HG03280 (cell line): ENCODE results near the gene FUT6.
A peak's percentile ranks its signal among the peaks of the same experiment; 100 is the strongest.

Source experiments
- ATAC-seq: cut with Tn5 transposase; IDR thresholded peaks from one replicate; pipeline ENCODE4 v1.9.1; 2021; ENCODE audit warnings: mild to moderate bottlenecking, moderate library complexity; ENCODE audit not compliant: unreplicated experiment

Gene FUT6

DNA sequence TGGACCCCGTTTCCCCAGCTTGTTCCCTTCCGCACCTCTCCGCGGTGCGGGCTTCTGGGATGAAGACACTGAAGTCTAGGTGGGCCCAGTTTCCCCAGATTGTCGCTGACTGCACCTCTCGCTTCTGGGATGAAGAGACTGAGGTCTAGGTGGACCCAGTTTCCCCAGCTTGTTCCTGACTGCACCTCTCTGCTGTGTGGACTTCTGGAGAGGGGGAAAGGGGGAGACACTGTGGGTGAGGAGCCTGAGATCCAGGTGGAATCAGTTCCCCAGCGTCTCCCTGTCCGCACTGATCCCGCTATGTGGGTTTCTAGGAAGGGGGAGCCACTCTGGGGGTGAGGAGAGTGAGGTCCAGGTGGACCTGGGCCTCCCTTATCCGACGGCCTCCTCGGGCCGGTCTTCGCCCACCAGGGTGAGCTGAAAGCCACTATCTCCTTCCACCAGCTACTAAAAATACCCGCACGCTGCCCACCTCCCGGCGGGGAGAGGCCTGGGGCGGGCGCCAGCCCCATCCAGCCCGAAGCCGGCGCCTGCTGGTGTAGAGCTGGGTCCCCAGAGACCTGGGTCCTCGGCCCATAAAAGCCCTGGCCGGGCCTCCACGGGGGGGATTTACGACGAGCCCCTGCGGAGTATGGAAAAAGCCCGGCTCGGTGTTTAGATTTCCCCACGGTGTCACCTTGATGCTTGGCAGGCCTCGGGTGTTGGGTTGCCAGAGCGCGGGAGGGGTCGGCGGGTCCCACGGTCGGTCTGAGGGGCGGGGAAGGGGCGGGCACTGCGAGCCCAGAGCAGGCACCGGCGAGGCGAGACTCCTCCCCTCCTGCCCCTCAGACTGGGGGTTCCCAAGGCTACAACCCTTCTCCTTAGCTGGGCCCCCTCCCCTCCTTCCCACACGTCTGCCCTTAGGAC is 10.6 kb downstream of the FUT6 start:
- no peak for ATAC-seq

DNA sequence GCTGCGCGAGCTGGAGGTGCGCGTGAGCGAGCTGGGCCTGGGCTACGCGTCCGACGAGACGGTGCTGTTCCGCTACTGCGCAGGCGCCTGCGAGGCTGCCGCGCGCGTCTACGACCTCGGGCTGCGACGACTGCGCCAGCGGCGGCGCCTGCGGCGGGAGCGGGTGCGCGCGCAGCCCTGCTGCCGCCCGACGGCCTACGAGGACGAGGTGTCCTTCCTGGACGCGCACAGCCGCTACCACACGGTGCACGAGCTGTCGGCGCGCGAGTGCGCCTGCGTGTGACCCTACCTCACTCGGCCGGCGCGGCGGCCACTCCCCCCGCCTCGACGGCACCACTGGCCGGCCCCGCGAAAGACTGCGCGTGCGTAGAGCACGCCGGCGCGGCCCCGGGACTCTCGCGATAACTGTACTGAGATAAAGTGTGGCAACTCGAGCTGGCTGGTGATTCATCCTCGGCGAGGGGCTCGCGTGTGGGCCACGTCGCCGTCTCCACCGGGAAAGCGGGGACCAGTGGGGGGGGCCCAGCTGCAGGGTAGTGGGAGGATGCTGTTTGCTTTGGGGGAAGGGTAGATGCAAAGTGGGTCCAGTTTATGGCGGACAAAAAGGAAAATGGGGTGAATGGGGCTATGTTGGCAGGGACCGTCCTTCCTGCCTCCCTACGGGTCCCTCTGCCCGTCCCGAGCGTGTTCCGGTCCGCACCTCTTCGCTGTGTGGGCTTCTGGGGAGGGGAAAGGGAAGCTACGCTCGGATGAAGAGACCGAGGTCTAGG is 11.4 kb downstream of the FUT6 start:
- ATAC-seq, result peak; percentile 71

DNA sequence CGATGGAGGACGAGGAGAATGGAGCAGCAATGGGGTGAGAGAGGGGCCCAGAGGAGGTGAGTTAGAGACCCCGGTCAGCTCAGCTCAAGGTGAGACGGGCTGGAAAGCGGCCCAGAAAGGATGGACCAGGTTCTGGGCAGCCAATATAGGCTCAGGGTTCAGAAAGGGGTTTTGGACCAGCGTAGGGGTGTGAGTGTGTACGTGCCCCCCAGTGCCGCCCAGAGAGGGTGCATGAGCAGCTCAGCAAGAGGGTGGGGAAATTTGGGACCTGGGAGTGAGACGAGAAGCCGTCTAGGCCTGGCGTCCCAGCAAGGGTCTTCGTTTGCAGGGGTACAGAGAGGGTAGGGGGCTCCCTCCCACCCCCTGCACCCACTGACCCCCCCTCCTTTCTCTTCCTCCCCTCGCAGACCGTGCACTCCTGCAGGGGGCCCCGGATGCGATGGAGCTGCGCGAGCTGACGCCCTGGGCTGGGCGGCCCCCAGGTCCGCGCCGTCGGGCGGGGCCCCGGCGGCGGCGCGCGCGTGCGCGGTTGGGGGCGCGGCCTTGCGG is 12.1 kb downstream of the FUT6 start:
- ATAC-seq, result no peak

DNA sequence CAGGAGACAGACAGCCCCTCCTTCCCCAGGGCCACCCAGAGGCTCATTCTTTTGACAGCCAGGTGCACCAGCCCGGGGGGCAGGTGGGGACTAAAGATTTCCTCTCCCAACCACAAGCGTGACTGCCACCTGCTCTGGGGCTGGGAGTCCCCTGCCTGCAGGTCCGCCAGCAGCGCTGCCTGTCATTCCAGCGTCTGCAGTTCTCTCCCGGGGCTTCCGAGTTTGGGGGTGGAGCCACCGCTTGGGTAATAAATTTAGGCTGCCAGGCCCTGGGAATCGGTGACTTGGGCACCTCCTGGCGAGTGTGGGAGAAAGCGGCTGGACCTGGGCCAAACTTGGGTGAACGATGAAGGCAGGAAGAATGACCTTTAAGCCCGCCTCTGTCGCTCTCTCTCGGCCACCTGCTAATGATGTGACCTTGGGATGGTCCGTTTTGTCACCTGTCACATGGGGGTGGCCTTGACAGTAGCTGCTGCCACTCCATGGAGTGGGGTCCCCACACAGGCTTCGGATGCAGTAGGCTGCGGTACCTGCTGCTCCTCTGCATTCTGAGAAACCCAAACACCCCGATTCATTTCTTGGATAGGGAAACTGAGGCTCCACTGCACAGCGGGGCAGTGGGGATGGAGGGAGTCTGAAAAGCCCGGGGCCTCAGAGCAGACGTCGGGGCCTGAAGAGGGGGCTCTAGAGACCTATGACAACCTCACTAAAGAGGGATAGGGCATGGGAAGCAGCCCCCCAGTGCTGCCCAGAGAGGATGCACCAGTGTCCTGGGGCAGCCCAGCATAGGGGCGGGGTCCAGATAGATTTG is 12.8 kb downstream of the FUT6 start:
- no peak for ATAC-seq

DNA sequence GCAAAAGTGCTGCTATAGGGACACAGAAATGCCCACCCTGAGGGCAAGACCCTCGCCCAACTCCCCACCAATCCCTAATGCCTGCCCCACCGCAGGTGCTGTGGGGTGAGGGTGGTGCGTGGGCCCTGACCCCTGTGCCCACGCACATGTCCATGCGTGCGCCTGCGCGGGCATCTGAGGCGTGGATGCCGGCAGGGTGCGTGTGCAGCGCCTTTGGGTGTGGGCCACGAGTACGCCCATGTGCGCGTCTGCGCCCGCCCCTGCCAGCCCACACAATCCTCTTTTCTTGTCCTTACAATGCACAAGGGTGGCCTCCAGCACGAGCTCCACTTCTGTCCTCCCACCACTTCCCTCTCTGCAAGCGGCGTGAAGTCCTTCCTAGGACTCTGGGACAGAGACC is 14.3 kb downstream of the FUT6 start:
- ATAC-seq, result no peak

DNA sequence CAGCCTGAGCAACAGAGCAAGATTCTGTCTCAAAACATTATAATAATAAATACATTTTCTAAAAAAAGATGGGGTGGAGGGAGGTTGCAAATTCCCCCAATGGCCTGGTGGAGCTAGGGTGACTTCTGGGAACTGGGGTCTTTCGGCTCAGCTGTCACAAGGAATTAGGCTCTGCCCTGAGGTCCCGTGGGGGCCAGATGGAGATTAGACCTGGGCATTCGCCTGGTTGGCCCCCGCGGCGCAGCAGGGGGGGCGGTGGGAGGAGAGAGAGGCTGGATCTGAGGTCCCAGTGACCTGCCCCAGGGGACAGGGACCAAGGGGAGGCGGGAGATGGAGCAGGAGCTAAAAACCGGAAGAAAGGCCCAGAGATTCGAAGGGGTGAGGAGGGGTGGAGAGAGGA is 14.8 kb downstream of the FUT6 start:
- ATAC-seq, result no peak

DNA sequence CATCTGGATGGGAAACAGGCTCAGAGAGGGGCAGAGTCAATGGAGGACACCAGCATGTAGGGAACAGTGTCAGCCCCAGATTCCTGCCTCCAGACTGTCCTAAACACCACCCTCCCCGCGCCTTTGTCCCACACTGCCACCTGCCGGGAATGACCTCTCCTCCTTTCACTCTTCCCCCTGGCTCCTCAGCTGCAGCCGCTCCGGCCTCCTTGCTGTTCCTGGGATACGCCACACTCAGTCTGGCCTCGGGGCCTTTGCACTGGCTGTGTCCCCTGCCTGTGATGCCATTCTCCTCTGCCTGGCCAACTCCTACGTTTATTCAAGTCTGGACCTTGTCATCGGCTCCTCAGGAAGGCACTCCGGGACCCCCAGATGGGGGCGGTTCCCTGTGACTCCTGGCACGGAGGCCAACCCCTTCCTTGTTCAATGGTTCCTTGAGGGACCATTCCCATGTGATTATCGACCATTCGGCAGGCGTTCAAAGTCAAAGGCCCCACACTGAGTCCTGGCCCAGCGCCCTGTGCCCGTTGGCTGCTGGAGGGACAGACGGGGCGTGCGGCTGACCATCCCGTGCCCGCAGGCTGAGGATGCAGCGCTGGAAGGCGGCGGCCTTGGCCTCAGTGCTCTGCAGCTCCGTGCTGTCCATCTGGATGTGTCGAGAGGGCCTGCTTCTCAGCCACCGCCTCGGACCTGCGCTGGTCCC is 15.8 kb downstream of the FUT6 start:
- ATAC-seq, result no peak

DNA sequence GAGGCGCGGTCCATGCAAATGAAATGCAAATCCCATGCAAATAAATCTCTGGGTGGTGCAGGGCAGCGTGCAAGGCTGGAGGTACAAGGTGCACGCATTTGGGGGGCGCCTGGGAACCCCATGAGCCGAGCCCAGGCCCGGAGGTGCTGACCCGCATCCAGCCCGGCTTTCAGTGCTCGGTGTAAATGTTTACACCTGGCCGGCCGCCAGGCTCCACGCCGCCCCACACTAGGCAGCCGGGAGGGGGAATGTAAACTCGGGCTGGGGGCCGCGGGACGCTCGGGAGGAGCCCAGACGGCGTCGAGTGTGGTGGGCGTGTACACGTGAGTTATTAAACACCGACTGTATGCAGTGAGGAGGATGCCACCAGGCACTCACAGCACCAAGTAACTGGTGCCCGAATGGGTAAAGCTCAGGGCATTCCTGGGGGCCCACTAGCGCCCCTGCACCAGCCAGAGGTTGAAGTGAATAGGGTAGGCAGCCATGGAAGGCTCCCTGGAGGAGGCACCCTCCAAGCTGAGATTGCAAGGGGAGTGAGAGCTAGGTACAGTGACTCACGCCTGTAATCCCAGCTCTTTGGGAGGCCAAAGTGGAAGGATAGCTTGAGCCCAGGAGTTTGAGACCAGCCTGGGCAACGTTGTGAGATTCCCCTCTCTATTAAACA is 17.2 kb downstream of the FUT6 start:
- no peak for ATAC-seq

DNA sequence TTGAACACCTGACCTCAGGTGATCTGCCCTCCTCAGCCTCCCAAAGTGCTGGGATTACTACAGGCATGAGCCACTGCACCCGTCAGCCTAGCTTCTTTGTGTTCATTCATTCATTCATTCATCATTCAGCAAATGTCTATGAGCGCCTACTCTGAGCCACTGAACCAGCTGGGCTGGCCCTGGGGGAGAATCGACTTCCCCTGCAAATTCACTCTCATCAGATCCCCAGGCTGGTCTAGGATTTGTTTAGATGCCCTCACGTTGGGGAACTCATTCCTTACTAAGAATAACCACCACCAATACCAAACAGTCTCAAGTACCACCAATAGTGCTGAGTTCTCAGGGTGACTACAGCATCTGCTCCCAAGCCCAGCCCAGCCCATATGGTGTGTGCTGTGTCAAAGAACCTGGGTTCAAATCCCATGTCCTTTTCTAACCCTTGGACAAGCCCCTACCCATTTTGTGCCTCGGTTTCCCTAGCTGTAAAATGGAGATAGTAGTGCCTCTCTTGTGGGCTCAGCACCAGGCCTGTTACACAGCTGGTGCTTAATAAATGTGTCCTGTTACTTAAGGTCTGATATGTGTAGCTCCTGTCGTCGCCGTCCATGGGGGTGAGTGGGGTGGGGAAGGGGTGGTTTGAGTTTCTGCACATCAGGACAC is 17.9 kb downstream of the FUT6 start:
- no peak for ATAC-seq

DNA sequence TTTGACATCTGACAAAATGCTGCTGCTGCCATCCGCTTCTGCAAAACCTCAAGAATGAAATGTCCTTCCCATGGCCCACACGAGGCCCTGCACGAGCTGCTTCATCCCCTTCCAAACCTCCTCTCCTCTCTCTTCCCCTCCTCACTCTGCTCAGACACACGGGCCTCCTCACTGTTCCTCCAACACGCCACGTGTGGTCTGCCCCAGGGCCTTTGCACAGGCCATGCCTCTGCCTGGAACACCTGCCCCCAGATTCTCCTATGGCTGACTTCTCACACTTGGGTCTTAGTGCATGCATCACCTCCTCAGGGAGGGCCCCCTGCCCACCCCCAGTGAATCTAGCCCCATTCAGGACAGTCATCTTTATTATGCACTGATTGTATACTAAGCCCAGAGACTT is 18.7 kb downstream of the FUT6 start:
- ATAC-seq, result no peak

DNA sequence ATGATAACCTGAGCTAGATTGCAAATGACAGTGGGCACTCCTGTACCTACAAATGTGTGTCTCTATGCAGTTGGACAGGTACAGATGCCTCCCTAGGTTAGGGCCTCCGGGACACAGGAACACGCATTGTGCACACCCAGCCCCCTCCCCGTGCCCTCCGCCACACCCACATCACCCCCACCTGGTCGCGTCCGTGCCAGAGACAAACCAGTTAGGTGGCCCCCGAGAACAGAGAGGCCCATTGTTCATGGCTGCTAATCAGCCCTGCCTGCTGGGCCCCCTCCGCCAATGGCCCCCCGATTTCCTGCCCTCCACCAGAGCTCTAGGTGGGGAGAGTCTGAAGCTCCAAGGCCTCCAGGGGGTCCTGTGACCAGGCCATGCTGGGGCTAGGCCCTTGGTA is 20.9 kb downstream of the FUT6 start:
- ATAC-seq, result no peak

DNA sequence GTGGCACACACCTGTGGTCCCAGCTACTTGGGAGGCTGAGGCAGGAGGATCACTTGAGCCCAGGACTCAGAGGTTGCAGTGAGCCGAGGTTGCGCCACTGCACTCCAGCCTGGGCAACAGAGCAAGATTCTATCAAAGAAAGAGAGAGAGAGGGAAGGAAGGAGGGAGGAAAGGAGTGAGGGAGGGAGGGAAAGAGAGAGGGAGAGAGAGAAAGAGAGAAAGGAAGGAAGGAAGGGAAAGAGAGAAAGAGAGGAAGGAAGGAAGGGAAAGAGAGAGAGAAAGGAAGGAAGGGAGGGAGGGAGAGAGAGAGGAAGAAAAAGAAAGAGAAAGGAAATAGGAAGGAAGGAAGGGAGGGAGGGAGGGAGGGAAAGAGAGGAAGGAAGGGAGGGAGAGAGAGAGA is 22.3 kb downstream of the FUT6 start:
- no peak for ATAC-seq

DNA sequence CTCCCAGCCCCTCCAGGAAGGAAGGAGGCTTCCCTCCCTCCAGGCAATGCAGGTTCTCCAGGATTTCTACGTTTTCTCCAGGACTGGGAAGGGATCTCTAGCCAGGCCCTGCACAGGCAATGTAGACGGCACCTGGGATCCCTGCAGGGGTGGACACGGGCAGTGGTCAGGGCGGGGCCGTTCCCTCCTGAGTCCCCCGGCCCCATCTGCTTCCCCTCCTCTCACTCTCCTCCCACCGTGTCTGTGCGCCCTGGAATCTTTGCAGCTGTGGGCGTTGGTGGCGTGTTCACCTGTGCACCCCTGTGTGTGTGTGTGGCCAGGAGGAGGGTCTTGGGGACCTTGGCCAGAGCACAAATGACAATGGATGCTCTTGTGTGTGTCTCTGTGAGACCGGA is 24.7 kb downstream of the FUT6 start:
- no peak for ATAC-seq

DNA sequence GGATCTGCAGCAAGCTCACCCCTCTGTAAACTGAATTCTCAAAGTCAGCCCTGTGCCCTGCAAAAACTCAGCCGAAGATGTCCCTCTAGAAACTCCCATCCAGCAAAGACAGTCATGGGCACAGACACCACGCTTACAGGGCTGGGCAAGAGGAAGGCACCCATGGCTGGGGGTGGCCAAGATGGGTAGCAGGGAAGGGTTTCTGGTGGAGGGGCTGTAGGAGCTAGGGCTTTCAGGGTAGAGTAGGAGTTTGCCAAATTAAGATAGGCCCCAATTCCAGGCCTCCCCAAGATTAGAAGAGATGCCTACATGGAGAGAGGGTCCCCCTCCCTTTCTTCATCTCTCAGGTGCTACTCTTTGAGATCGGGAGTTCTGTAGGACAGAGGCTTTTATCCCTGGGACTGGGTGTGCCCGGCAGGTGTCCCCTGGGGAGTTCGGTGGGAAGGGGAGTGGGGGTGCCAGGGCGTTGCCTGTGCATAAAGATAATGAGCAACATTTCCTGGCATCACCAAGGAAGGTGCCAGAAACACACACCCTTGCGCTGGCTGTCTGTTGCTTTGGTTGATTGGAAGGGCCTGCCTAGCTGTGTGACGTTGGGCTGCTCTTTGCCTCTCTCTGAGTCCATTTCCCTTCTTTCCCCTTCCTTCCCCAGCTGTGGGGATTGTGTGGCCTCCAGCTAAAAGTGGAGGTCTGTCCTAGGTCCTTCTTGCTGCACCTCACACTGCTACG is 25.2 kb downstream of the FUT6 start:
- ATAC-seq, result no peak

DNA sequence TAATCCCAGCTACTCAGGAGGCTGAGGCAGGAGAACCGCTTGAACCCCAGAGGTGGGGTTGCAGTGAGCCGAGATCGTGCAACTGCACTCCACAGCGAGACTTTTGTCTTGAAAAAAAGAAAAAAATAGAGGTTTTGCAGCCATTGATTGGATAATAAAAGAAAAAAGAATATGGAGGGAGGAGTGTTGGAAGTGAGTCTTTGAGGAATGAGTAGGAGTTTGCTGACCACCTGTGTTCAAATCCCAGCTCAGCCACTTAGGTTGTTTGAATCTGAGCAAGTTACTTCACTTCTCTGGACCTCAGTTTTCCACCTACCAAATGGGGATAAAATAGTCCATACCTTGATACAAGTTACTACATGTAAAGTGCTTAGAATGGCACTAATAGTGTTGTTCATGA is 28.4 kb downstream of the FUT6 start:
- no peak for ATAC-seq

DNA sequence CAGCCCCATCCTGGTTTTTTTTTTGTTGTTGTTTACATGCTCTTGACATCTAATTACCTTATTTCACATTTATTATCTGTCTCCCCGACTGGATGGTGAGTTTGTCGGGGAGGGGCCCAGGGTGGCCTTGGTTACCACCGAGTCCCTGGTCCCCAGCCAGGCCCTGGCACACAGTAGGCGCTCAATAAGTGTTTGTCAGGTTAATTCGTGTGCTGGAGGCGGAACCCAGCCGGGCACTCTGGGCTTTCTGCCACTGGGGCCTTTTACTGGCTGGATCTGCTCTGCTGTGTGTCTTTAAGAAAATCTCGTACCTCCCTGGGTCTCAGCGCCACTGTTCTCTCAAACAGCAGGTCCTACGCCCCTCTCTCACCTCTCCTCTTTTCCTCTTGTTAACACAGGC is 30.0 kb downstream of the FUT6 start:
- no peak for ATAC-seq

DNA sequence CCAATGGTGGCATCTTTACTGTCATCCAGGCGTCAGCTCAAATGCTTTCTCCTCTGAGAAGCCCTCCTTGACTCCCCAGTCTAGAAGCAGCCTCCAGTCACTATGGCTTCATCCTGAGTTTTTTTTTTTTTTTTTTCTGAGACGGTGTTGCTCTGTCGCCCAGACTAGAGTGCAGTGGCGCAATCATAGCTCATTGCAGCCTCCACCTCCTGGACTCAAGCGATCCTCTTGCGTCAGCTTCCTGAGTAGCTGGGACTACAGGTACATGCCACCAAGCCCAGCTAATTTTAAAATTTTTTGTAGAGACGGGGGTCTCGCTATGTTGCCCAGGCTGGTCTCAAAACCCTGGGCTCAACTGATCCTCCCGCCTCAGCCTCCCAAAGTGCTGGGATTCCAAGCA is 30.4 kb downstream of the FUT6 start:
- ATAC-seq, result no peak

DNA sequence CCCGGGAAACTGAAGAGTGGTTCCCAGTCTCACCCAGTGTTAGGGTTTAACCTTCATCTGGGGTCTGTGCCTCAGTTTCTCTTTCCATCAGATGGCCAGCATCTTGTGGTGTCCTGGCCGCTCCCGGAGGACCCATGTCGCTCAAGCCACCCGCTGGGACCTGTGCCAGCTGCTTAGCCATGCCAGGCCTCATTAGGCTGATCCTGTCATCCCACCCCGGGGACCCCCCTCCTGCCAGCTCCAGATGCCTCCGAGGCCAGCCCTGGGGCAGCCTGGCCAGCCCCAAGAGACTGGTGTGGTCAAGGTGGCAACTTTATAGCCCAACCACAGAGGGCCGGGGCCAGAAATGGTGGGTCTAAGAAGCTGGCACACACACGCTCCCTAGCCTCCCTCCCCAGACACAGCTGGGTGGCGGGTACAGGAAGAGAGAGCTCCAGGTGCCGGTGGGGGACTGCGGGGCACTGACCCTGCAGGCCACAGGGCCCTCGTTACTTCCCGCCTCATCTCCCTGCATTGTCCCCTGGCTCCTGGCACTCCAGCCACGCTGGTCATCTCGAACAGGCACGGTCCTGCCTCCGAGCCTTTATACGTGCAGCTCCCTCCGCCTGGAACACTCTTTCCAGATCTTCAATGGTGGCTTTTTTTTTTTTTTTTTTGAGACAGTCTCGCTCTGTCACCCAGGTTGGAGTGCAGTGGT is 31.2 kb downstream of the FUT6 start:
- ATAC-seq, result no peak
